GM23338 (cell line): ENCODE results near the gene OAS1. TPM values are rescaled to one million over a fixed set of nuclear protein-coding genes. Genes with fewer than 3 reads are reported as not detected.

Experiments
- ATAC-seq: fragments of 200-7000 bp; cut with Tn5 transposase; 3 replicates; pipeline ENCODE4 v1.9.1; 2020
- DNase-seq: peaks from one replicate; pipeline ENCODE4 v3.0.0-alpha.2; 2015; ENCODE audit warnings: low spot score
- H2AFZ ChIP-seq: fragments of 200-600 bp; sonication (generic); 2 replicates; pipeline ENCODE4 v1.8.0; 2016; ENCODE audit warnings: antibody characterized with exemption, mild to moderate bottlenecking, moderate library complexity
- H3F3A ChIP-seq: fragments of 200-600 bp; sonication (generic); replicated peaks from 2 replicates; pipeline ENCODE4 v1.8.0; 2017; ENCODE audit warnings: antibody characterized with exemption, mixed run types, low read depth
- H3K27ac ChIP-seq: fragments of 200-600 bp; sonication (generic); 2 replicates; pipeline ENCODE4 v1.6.1; 2016; ENCODE audit warnings: low read depth
- H3K27me3 ChIP-seq: fragments of 200-600 bp; sonication (generic); 2 replicates; pipeline ENCODE4 v1.8.0; 2016; ENCODE audit warnings: mild to moderate bottlenecking, mixed run types, moderate library complexity; ENCODE audit not compliant: insufficient read depth
- H3K36me3 ChIP-seq: fragments of 200-600 bp; sonication (generic); 2 replicates; pipeline ENCODE4 v1.8.0; 2016; ENCODE audit warnings: mild to moderate bottlenecking; ENCODE audit not compliant: insufficient read depth
- H3K4me1 ChIP-seq: fragments of 200-600 bp; sonication (generic); 2 replicates; pipeline ENCODE4 v1.8.0; 2016; ENCODE audit warnings: mild to moderate bottlenecking, moderate library complexity; ENCODE audit not compliant: insufficient read depth
- H3K4me2 ChIP-seq: fragments of 200-600 bp; sonication (generic); 2 replicates; pipeline ENCODE4 v1.7.1; 2017; ENCODE audit warnings: mixed run types
- H3K4me3 ChIP-seq: fragments of 200-600 bp; sonication (generic); 2 replicates; pipeline ENCODE4 v1.6.1; 2016; ENCODE audit warnings: mixed run types
- H3K79me2 ChIP-seq: fragments of 200-600 bp; sonication (generic); replicated peaks from 2 replicates; pipeline ENCODE4 v1.8.0; 2017; ENCODE audit warnings: mild to moderate bottlenecking; ENCODE audit not compliant: insufficient read depth
- H3K9me2 ChIP-seq: fragments of 200-600 bp; sonication (generic); 2 replicates; pipeline ENCODE4 v1.8.0; 2017; ENCODE audit not compliant: insufficient read depth
- H4K20me1 ChIP-seq: fragments of 200-600 bp; sonication (generic); replicated peaks from 2 replicates; pipeline ENCODE4 v1.8.0; 2017; ENCODE audit warnings: mild to moderate bottlenecking; ENCODE audit not compliant: insufficient read depth
- H3K27ac Mint-ChIP-seq: 2 replicates; pipeline ENCODE4 v1.8.0; 2020; ENCODE audit warnings: inconsistent platforms, mild to moderate bottlenecking, moderate library complexity, mixed read lengths
- H3K27me3 Mint-ChIP-seq: 3 replicates; pipeline ENCODE4 v1.8.0; 2022; ENCODE audit warnings: low read depth, mild to moderate bottlenecking, moderate library complexity, mixed read lengths, inconsistent platforms; ENCODE audit not compliant: insufficient read depth, poor library complexity
- H3K36me3 Mint-ChIP-seq: 3 replicates; pipeline ENCODE4 v1.8.0; 2021; ENCODE audit warnings: low read depth, mild to moderate bottlenecking, inconsistent platforms, moderate library complexity, mixed read lengths
- H3K4me1 Mint-ChIP-seq: 3 replicates; pipeline ENCODE4 v1.8.0; 2020; ENCODE audit warnings: mild to moderate bottlenecking, inconsistent platforms, mixed read lengths
- H3K4me3 Mint-ChIP-seq: 3 replicates; pipeline ENCODE4 v1.8.0; 2021; ENCODE audit warnings: moderate library complexity, mild to moderate bottlenecking, inconsistent platforms, mixed read lengths
- H3K9me3 Mint-ChIP-seq: 3 replicates; pipeline ENCODE4 v1.8.0; 2020; ENCODE audit warnings: moderate library complexity, mild to moderate bottlenecking, inconsistent platforms, mixed read lengths
- CREB1 ChIP-seq: fragments of 250-450 bp; sonication (Bioruptor Pico); IDR thresholded peaks from 2 replicates; pipeline ENCODE4 v1.5.0; 2020; ENCODE audit warnings: low read depth, mild to moderate bottlenecking, moderate library complexity
- EZH2 ChIP-seq: fragments of 200-600 bp; sonication (generic); IDR thresholded peaks from one replicate; pipeline ENCODE4 v1.8.0; 2017; ENCODE audit warnings: antibody characterized with exemption, mild to moderate bottlenecking, low read depth; ENCODE audit not compliant: unreplicated experiment
- EZH2phosphoT487 ChIP-seq: fragments of 200-600 bp; sonication (generic); IDR thresholded peaks from one replicate; pipeline ENCODE4 v1.8.1; 2018; ENCODE audit warnings: antibody characterized with exemption; ENCODE audit not compliant: unreplicated experiment
- JUNB ChIP-seq: IDR thresholded peaks from one replicate; pipeline ENCODE4 v1.6.1; 2016; ENCODE audit warnings: antibody characterized with exemption; ENCODE audit not compliant: unreplicated experiment
- NANOG ChIP-seq: IDR thresholded peaks from 2 replicates; pipeline ENCODE4 v1.6.1; 2016; ENCODE audit warnings: antibody characterized with exemption, borderline replicate concordance
- POLR2AphosphoS5 ChIP-seq: IDR thresholded peaks from 2 replicates; pipeline ENCODE4 v1.6.1; 2016; ENCODE audit warnings: antibody characterized with exemption, low read depth
- STAT1 ChIP-seq: IDR thresholded peaks from one replicate; pipeline ENCODE4 v1.6.1; 2016; ENCODE audit warnings: antibody characterized with exemption; ENCODE audit not compliant: unreplicated experiment
- ZNF114 ChIP-seq: fragments of 250-450 bp; sonication (Bioruptor Pico); IDR thresholded peaks from 2 replicates; pipeline ENCODE4 v1.5.0; 2020; ENCODE audit warnings: mild to moderate bottlenecking, moderate library complexity
- ZNF331 ChIP-seq: fragments of 250-450 bp; sonication (Bioruptor Pico); IDR thresholded peaks from 2 replicates; pipeline ENCODE4 v1.5.0; 2020; ENCODE audit warnings: low read depth, mild to moderate bottlenecking, moderate library complexity
- polyA plus RNA-seq: library from polyadenylated mRNA; unstranded; fragments of >200 nt; fragmentation: Nextera tagmentation; extraction: Ambion mirVana; gene quantifications from 2 replicates; pipeline ENCODE4 v1.2.1, GENCODE V29; 2016
- total RNA-seq: library from RNA; depleted of rRNA; stranded (reverse); fragments of >200 nt; shearing (Covaris generic); gene quantifications from 2 replicates; pipeline ENCODE4 v1.2.3, GENCODE V29; 2014
- TF ChIP-seq, protein P1 (sequence below): IDR thresholded peaks from 2 replicates; pipeline ENCODE4 v1.6.1; 2016; ENCODE audit warnings: antibody characterized with exemption
- TF ChIP-seq, protein P2 (sequence below): IDR thresholded peaks from one replicate; pipeline ENCODE4 v1.6.1; 2018; ENCODE audit warnings: antibody characterized with exemption; ENCODE audit not compliant: unreplicated experiment
- TF ChIP-seq, protein P3 (sequence below), 2 experiments: fragments of 200-600 bp in 1 of 2; sonication (generic) in 1 of 2; conservative IDR thresholded peaks; 2 replicates each; pipeline versions ENCODE4 v1.5.1 to v1.6.1; 2016 to 2017; ENCODE audit warnings: antibody characterized with exemption in 2 of 2, low read depth in 2 of 2, mild to moderate bottlenecking in 2 of 2, moderate library complexity in 1 of 2
- TF ChIP-seq, protein P4 (sequence below): fragments of 250-450 bp; sonication (Bioruptor Pico); IDR thresholded peaks from 2 replicates; pipeline ENCODE4 v1.5.0; 2020; ENCODE audit warnings: mild to moderate bottlenecking, moderate library complexity

Gene OAS1
- total and polyA plus RNA-seq, 2 experiments from 2014 or later: not detected

DNA sequence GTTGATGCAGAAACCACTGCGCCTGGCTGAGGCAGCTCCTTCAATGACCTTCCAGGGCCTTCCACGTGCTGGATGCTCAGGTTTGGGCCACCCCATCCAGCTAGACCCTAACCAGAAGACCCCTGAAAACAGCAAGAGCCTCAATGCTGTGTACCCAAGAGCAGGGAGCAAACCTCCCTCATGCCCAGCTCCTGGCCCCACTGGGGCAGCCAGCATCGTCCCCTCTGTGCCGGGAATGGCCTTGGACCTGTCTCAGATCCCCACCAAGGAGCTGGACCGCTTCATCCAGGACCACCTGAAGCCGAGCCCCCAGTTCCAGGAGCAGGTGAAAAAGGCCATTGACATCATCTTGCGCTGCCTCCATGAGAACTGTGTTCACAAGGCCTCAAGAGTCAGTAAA, 42.0 kb downstream of the OAS1 start:
- Histone ChIP-seq H3K4me2 (no peak overlapping the region), H3K27ac (no peak overlapping the region), H3K4me3 (no peak overlapping the region), H3K27me3 (no peaks in the 10 kb centered on the region), H3K9me2 (no peaks in the 10 kb centered on the region), H3K36me3 (no peaks in the 10 kb centered on the region), H4K20me1 (no peaks in the 10 kb centered on the region), H2AFZ (no peak overlapping the region), H3K79me2 (no peaks in the 10 kb centered on the region), H3F3A (no peaks in the 10 kb centered on the region), H3K4me1 (no peaks in the 10 kb centered on the region)
- ATAC-seq (no peak), DNase-seq (no peak)
- no peaks in the 10 kb centered on the region for H3K36me3 Mint-ChIP-seq
- peaks cover 2% of the 10 kb centered on the region; the same call in 1 of the 3 replicates for H3K4me1 Mint-ChIP-seq
- no peaks in the 10 kb centered on the region for H3K27me3 Mint-ChIP-seq
- no peak overlapping the region for H3K27ac Mint-ChIP-seq
- TF ChIP-seq JUNB: no peak
- TF ChIP-seq, protein P1, sequence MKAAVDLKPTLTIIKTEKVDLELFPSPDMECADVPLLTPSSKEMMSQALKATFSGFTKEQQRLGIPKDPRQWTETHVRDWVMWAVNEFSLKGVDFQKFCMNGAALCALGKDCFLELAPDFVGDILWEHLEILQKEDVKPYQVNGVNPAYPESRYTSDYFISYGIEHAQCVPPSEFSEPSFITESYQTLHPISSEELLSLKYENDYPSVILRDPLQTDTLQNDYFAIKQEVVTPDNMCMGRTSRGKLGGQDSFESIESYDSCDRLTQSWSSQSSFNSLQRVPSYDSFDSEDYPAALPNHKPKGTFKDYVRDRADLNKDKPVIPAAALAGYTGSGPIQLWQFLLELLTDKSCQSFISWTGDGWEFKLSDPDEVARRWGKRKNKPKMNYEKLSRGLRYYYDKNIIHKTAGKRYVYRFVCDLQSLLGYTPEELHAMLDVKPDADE: no peak
- no peak for TF ChIP-seq EZH2phosphoT487
- TF ChIP-seq, protein P2, sequence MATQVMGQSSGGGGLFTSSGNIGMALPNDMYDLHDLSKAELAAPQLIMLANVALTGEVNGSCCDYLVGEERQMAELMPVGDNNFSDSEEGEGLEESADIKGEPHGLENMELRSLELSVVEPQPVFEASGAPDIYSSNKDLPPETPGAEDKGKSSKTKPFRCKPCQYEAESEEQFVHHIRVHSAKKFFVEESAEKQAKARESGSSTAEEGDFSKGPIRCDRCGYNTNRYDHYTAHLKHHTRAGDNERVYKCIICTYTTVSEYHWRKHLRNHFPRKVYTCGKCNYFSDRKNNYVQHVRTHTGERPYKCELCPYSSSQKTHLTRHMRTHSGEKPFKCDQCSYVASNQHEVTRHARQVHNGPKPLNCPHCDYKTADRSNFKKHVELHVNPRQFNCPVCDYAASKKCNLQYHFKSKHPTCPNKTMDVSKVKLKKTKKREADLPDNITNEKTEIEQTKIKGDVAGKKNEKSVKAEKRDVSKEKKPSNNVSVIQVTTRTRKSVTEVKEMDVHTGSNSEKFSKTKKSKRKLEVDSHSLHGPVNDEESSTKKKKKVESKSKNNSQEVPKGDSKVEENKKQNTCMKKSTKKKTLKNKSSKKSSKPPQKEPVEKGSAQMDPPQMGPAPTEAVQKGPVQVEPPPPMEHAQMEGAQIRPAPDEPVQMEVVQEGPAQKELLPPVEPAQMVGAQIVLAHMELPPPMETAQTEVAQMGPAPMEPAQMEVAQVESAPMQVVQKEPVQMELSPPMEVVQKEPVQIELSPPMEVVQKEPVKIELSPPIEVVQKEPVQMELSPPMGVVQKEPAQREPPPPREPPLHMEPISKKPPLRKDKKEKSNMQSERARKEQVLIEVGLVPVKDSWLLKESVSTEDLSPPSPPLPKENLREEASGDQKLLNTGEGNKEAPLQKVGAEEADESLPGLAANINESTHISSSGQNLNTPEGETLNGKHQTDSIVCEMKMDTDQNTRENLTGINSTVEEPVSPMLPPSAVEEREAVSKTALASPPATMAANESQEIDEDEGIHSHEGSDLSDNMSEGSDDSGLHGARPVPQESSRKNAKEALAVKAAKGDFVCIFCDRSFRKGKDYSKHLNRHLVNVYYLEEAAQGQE: no peak
- TF ChIP-seq, protein P3, sequence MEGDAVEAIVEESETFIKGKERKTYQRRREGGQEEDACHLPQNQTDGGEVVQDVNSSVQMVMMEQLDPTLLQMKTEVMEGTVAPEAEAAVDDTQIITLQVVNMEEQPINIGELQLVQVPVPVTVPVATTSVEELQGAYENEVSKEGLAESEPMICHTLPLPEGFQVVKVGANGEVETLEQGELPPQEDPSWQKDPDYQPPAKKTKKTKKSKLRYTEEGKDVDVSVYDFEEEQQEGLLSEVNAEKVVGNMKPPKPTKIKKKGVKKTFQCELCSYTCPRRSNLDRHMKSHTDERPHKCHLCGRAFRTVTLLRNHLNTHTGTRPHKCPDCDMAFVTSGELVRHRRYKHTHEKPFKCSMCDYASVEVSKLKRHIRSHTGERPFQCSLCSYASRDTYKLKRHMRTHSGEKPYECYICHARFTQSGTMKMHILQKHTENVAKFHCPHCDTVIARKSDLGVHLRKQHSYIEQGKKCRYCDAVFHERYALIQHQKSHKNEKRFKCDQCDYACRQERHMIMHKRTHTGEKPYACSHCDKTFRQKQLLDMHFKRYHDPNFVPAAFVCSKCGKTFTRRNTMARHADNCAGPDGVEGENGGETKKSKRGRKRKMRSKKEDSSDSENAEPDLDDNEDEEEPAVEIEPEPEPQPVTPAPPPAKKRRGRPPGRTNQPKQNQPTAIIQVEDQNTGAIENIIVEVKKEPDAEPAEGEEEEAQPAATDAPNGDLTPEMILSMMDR (conservative IDR thresholded peaks at IDR 0.05; ENCODE audit: low read depth in 2 of 2): no peak
- TF ChIP-seq POLR2AphosphoS5: no peak
- TF ChIP-seq CREB1 (CRISPR knock-in tag): no peak
- TF ChIP-seq, protein P4, sequence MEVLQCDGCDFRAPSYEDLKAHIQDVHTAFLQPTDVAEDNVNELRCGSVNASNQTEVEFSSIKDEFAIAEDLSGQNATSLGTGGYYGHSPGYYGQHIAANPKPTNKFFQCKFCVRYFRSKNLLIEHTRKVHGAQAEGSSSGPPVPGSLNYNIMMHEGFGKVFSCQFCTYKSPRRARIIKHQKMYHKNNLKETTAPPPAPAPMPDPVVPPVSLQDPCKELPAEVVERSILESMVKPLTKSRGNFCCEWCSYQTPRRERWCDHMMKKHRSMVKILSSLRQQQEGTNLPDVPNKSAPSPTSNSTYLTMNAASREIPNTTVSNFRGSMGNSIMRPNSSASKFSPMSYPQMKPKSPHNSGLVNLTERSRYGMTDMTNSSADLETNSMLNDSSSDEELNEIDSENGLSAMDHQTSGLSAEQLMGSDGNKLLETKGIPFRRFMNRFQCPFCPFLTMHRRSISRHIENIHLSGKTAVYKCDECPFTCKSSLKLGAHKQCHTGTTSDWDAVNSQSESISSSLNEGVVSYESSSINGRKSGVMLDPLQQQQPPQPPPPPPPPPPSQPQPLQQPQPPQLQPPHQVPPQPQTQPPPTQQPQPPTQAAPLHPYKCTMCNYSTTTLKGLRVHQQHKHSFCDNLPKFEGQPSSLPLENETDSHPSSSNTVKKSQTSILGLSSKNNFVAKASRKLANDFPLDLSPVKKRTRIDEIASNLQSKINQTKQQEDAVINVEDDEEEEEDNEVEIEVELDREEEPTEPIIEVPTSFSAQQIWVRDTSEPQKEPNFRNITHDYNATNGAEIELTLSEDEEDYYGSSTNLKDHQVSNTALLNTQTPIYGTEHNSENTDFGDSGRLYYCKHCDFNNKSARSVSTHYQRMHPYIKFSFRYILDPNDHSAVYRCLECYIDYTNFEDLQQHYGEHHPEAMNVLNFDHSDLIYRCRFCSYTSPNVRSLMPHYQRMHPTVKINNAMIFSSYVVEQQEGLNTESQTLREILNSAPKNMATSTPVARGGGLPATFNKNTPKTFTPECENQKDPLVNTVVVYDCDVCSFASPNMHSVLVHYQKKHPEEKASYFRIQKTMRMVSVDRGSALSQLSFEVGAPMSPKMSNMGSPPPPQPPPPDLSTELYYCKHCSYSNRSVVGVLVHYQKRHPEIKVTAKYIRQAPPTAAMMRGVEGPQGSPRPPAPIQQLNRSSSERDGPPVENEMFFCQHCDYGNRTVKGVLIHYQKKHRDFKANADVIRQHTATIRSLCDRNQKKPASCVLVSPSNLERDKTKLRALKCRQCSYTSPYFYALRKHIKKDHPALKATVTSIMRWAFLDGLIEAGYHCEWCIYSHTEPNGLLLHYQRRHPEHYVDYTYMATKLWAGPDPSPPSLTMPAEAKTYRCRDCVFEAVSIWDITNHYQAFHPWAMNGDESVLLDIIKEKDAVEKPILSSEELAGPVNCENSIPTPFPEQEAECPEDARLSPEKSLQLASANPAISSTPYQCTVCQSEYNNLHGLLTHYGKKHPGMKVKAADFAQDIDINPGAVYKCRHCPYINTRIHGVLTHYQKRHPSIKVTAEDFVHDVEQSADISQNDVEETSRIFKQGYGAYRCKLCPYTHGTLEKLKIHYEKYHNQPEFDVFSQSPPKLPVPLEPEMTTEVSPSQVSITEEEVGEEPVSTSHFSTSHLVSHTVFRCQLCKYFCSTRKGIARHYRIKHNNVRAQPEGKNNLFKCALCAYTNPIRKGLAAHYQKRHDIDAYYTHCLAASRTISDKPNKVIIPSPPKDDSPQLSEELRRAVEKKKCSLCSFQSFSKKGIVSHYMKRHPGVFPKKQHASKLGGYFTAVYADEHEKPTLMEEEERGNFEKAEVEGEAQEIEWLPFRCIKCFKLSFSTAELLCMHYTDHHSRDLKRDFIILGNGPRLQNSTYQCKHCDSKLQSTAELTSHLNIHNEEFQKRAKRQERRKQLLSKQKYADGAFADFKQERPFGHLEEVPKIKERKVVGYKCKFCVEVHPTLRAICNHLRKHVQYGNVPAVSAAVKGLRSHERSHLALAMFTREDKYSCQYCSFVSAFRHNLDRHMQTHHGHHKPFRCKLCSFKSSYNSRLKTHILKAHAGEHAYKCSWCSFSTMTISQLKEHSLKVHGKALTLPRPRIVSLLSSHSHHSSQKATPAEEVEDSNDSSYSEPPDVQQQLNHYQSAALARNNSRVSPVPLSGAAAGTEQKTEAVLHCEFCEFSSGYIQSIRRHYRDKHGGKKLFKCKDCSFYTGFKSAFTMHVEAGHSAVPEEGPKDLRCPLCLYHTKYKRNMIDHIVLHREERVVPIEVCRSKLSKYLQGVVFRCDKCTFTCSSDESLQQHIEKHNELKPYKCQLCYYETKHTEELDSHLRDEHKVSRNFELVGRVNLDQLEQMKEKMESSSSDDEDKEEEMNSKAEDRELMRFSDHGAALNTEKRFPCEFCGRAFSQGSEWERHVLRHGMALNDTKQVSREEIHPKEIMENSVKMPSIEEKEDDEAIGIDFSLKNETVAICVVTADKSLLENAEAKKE: no peak
- no peak for TF ChIP-seq STAT1
- TF ChIP-seq EZH2: no peak
- TF ChIP-seq ZNF114 (CRISPR knock-in tag): no peak
- no peak for TF ChIP-seq ZNF331 (CRISPR knock-in tag)
- TF ChIP-seq NANOG: no peak
- H3K9me3 Mint-ChIP-seq: no peaks in the 10 kb centered on the region
- H3K4me3 Mint-ChIP-seq: no peak overlapping the region
